Peyer's patch (tissue), 4 donors: Measurements from ENCODE around the gene SSU72. TPM values are rescaled to one million over a fixed set of nuclear protein-coding genes. Genes with fewer than 3 reads are reported as not detected.

Source experiments
- DNase-seq, 3 donors: peaks; one replicate each; pipeline ENCODE4 v3.0.0-alpha.2; 2017 to 2019
- H3K27ac ChIP-seq, 4 donors: fragments of 200-600 bp; sonication (generic); one replicate each; pipeline ENCODE4 v1.5.1; 2016 to 2019
- H3K27me3 ChIP-seq, 2 donors: fragments of 200-600 bp; sonication (generic); one replicate each; pipeline ENCODE4 v1.5.1; 2019
- H3K36me3 ChIP-seq, 3 donors: fragments of 200-600 bp; sonication (generic); one replicate each; pipeline ENCODE4 v1.5.1; 2016 to 2019
- H3K4me1 ChIP-seq, 4 donors: fragments of 200-600 bp; sonication (generic); one replicate each; pipeline ENCODE4 v1.5.1; 2016 to 2019
- H3K4me3 ChIP-seq, 4 donors: fragments of 200-600 bp; sonication (generic); 1 replicate in 3 of 4; 2 replicates in 1 of 4; pipeline ENCODE4 v1.5.1; 2016 to 2019; ENCODE audit warnings: mild to moderate bottlenecking in 1 of 4
- H3K9me3 ChIP-seq, 4 donors: fragments of 200-600 bp; sonication (generic); one replicate each; pipeline ENCODE4 v1.5.1; 2016 to 2019; ENCODE audit warnings: mild to moderate bottlenecking in 1 of 4
- POLR2A ChIP-seq, 2 donors: fragments of 450-650 bp; IDR thresholded peaks; one replicate each; pipeline ENCODE4 v1.5.1; 2017; ENCODE audit warnings: antibody characterized with exemption in 2 of 2, mild to moderate bottlenecking in 2 of 2, moderate library complexity in 2 of 2
- total RNA-seq, 4 donors: library from RNA; depleted of rRNA; stranded (reverse); fragments of >200 nt; gene quantifications; one replicate each; pipeline ENCODE4 v1.1.0, GENCODE V29; 2016
- TF ChIP-seq, protein P1 (sequence below), 6 experiments: fragments of 450-650 bp in 4 of 6; fragments of 200-600 bp in 2 of 6; sonication (generic) in 1 of 6; IDR thresholded peaks; one replicate each; pipeline ENCODE4 v1.5.1; 2017 to 2019; ENCODE audit warnings: antibody characterized with exemption in 6 of 6, mild to moderate bottlenecking in 3 of 6, moderate library complexity in 1 of 6

Gene SSU72
- total RNA-seq, 4 donors from 2014 or later, result 146 to 182 (median 163) TPM

DNA sequence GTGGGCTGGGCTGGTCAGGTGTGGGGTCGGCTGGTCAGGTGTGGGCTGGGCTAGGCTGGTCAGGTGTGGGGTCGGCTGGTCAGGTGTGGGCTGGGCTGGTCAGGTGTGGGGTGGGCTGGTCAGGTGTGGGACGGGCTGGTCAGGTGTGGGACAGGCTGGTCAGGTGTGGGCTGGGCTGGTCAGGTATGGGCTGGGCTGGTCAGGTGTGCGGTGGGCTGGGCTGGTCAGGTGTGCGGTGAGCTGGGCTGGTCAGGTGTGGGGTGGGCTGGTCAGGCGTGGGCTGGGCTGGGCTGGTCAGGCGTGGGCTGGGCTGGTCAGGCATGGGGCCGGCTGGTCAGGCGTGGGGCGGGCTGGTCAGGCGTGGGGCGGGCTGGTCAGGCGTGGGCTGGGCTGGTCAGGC, 31.6 kb upstream of the SSU72 start:
- Histone ChIP-seq H3K36me3 (no peaks in the 10 kb centered on the region), H3K9me3 (no peaks in the 10 kb centered on the region), H3K4me1 (no peaks in the 10 kb centered on the region), H3K27ac (no peak overlapping the region), H3K4me3 (no peak overlapping the region), H3K27me3 (no peaks in the 10 kb centered on the region)
- TF ChIP-seq POLR2A (IDR thresholded peaks at IDR 0.05), result no peak
- TF ChIP-seq, protein P1, sequence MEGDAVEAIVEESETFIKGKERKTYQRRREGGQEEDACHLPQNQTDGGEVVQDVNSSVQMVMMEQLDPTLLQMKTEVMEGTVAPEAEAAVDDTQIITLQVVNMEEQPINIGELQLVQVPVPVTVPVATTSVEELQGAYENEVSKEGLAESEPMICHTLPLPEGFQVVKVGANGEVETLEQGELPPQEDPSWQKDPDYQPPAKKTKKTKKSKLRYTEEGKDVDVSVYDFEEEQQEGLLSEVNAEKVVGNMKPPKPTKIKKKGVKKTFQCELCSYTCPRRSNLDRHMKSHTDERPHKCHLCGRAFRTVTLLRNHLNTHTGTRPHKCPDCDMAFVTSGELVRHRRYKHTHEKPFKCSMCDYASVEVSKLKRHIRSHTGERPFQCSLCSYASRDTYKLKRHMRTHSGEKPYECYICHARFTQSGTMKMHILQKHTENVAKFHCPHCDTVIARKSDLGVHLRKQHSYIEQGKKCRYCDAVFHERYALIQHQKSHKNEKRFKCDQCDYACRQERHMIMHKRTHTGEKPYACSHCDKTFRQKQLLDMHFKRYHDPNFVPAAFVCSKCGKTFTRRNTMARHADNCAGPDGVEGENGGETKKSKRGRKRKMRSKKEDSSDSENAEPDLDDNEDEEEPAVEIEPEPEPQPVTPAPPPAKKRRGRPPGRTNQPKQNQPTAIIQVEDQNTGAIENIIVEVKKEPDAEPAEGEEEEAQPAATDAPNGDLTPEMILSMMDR (IDR thresholded peaks at IDR 0.05), result no peak
- DNase-seq, result no peak

DNA sequence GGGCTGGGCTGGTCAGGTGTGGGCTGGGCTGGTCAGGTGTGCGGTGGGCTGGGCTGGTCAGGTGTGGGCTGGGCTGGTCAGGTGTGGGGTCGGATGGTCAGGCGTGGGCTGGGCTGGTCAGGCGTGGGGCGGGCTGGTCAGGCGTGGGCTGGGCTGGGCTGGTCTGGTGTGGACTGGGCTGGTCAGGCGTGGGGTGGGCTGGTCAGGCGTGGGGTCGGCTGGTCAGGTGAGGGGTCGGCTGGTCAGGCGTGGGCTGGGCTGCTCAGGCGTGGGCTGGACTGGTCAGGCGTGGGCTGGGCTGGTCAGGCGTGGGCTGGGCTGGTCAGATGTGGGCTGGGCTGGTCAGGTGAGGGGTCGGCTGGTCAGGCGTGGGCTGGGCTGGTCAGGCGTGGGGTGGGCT, 31.1 kb upstream of the SSU72 start:
- Histone ChIP-seq H3K9me3 (no peaks in the 10 kb centered on the region), H3K4me1 (peaks cover 0 to 2% (median 0%) of the 10 kb centered on the region in 4 donors), H3K27ac (no peak overlapping the region), H3K36me3 (no peaks in the 10 kb centered on the region), H3K4me3 (no peak overlapping the region), H3K27me3 (no peaks in the 10 kb centered on the region)
- no peak for TF ChIP-seq POLR2A (IDR thresholded peaks at IDR 0.05)
- TF ChIP-seq, protein P1 (IDR thresholded peaks at IDR 0.05), result no peak
- no peak for DNase-seq

DNA sequence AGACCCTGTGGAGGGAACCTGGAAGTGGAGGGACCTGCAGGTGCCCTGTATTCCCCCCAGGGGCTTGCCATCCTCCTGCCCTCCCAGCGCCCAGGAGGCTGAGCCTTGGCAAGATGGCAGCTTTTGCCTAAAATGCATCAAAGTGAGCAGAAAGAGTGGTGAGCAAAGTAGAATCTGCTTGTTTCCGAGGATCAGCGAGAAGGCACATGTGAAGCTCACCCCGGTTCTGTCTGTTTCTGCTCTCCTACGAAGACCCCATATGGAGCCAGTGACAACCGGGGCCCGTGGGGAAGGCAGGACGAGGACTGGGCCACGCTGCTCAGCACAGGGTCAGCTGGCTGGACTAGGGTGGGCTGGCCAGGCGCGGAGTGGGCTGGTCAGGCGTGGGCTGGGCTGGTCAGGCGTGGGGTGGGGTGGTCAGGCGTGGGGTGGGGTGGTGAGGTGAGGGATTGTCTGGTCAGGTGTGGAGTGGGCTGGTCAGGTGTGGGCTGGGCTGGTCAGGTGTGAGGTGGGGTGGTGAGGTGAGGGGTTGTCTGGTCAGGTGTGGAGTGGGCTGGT, 30.4 kb upstream of the SSU72 start:
- no peaks in the 10 kb centered on the region for H3K36me3 ChIP-seq
- H3K27ac ChIP-seq, result no peak overlapping the region
- peaks cover 0 to 8% (median 2%) of the 10 kb centered on the region in 4 donors for H3K4me1 ChIP-seq
- DNase-seq, result no peak
- no peaks in the 10 kb centered on the region for H3K9me3 ChIP-seq
- peaks cover 0 to 6% of the 10 kb centered on the region in 2 donors for H3K27me3 ChIP-seq
- no peak overlapping the region for H3K4me3 ChIP-seq
- TF ChIP-seq, protein P1 (IDR thresholded peaks at IDR 0.05), result no peak
- no peak for TF ChIP-seq POLR2A (IDR thresholded peaks at IDR 0.05)

DNA sequence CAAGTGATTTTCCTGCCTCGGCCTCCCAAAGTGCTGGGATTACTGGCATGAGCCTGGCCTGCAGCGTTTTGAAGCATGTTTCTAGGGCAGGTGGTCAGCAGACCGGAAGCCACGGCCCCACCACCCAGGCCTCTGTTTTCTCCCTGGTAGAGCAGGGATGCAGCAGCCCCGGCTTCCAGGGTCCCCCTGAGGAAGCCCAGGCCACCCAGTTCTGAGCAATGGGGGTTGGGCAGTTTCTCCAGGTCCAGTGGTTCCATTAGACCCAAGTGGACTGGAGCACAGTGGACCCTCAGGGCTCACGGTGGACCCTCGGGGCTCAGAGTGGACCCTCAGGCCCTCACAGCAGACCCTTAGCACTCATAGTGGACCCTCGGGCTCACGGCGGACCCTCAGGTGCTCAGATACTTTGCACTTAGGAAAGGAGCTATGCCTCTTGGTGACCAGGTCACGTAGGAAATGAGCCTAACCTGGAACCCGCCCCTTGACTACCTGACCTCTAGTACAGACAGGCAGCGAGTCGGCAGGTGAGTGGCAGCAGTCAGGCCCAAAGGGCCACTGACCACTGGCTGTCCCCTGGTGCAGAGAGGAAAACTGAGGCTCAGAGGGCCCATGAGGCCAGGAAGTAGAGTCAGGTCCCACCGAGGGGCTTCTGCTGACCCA, 29.8 kb upstream of the SSU72 start:
- H3K27ac ChIP-seq, result no peak overlapping the region
- no peak for TF ChIP-seq POLR2A (IDR thresholded peaks at IDR 0.05)
- TF ChIP-seq, protein P1 (IDR thresholded peaks at IDR 0.05), result no peak
- peaks cover 0 to 6% of the 10 kb centered on the region in 2 donors for H3K27me3 ChIP-seq
- no peaks in the 10 kb centered on the region for H3K9me3 ChIP-seq
- H3K36me3 ChIP-seq, result no peaks in the 10 kb centered on the region
- no peak overlapping the region for H3K4me3 ChIP-seq
- no peak for DNase-seq
- peaks cover 0 to 9% (median 3%) of the 10 kb centered on the region in 4 donors for H3K4me1 ChIP-seq

DNA sequence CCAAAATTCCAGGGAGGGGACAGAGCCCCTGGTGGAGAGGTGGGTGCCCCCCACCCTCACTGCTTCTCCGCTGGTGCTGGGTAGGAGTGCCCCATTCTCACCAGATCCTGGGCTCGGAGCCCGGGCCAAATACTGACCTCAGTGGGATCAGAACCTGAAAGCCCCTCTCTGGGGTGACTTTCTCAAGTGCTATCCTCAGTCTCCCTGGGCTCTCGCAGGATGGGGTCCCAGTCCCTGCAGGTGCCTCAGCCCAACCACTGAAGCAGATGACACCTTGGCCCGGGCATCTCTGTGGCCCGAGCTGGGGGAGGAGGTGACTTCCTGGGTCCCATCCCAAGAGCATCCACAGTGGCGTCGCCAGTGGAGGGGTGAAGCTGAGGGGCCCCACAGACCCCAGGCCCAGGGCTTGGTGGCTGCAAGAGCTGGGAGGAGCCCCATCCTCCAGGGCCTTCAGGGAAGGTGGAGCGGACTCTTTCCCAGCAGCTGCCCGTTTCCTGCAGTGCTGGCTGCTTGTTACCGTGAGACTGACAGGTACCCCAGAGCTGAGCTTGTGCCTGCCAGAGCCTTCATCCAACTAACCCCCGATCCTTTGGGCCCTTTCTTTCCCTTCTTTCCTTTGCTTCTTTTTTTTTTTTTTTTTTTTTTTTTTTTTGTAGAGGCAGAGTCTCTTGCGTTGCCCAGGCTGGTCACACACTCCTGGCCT, 29.2 kb upstream of the SSU72 start:
- peaks cover 0 to 15% (median 6%) of the 10 kb centered on the region in 4 donors for H3K4me1 ChIP-seq
- no peaks in the 10 kb centered on the region for H3K36me3 ChIP-seq
- H3K27me3 ChIP-seq, result peaks cover 0 to 10% of the 10 kb centered on the region in 2 donors
- H3K27ac ChIP-seq, result no peak overlapping the region
- no peak for TF ChIP-seq POLR2A (IDR thresholded peaks at IDR 0.05)
- TF ChIP-seq, protein P1 (IDR thresholded peaks at IDR 0.05), result no peak
- H3K9me3 ChIP-seq, result no peaks in the 10 kb centered on the region
- H3K4me3 ChIP-seq, result no peak overlapping the region
- no peak for DNase-seq
